Measurements from ENCODE around the gene TOR1A.

Gene TOR1A

DNA sequence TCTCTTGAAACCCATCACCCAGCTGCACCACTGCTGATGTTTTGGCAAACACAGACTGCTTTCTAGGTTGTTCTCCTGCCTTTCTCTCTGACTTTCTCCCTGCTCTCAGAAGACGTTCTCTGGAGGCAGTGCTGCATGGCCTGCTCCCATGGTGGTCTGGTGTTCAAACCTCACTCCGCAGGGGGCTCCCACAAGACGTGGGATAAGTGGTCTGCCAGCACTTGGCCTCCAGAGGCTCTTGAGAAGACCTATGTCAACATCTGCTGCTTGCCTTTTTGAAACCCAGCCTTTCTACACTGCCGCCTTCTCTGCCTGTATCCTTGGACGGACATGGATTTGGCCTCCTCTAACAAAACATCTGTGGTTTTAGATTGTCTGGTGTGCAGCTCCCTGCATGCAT lies 27.9 kb upstream of the TOR1A start:
- no peak for TF ChIP-seq CTCF (IDR thresholded peaks at IDR 0.05; ENCODE audit: insufficient read depth, low read depth, low read length, missing control alignments)
- no peak overlapping the region for H3K4me3 ChIP-seq (ENCODE audit: low read length)
- no peak for DNase-seq (ENCODE audit: low read depth)

GRCh38 chr9:129850821-129851550 lies 27.1 kb upstream of the TOR1A start:
- no peak for DNase-seq (ENCODE audit: low read depth)
- TF ChIP-seq CTCF (IDR thresholded peaks at IDR 0.05; ENCODE audit: insufficient read depth, low read depth, low read length, missing control alignments), result no peak
- H3K4me3 ChIP-seq (ENCODE audit: low read length), result no peak overlapping the region

DNA sequence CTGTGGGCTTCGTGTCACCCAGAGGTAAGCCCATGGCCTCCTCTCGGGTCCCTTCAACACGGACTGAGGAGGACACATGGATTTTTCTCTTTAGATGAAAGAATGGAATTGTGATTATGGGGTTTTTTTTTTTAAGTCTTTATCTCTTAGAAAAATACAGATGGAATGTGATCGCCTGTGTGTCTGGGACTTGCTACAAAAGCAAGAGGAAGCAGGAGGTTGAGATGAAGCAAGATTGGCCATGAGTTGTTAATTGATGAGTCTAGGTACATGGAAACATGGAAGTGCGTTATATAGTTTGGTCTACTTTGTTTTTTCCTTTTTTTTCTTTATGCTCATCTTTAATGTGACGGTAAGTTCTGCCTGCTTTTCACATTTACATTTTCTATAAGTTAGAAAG lies 26.0 kb upstream of the TOR1A start:
- TF ChIP-seq CTCF (IDR thresholded peaks at IDR 0.05; ENCODE audit: insufficient read depth, low read depth, low read length, missing control alignments), result no peak
- H3K4me3 ChIP-seq (ENCODE audit: low read length), result no peak overlapping the region
- no peak for DNase-seq (ENCODE audit: low read depth)

GRCh38 chr9:129848712-129849441 lies 24.9 kb upstream of the TOR1A start:
- no peak for TF ChIP-seq CTCF (IDR thresholded peaks at IDR 0.05; ENCODE audit: insufficient read depth, low read depth, low read length, missing control alignments)
- DNase-seq (ENCODE audit: low read depth), result no peak
- no peak overlapping the region for H3K4me3 ChIP-seq (ENCODE audit: low read length)

DNA sequence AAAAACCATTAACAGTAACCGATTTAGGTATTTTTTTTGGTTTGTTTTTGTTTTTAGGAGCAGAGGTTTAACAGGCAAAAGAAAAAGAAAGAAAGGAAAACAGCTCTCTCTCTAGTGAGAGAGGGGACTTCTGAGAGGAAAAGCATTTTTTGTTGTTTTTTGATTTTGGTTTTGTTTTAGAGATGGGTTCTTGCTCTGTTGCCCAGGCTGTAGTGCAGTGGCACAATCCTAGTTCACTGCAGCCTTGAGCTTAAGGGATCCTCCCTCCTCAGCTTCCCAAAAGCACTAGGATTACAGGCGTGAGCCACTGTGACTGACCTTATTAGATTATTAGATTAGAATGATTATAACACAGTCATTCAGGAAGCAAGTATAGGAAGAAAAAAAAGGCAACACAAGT lies 21.4 kb upstream of the TOR1A start:
- TF ChIP-seq CTCF (IDR thresholded peaks at IDR 0.05; ENCODE audit: insufficient read depth, low read depth, low read length, missing control alignments), result no peak
- DNase-seq (ENCODE audit: low read depth), result no peak
- no peak overlapping the region for H3K4me3 ChIP-seq (ENCODE audit: low read length)

GRCh38 chr9:129841071-129841470 lies 17.1 kb upstream of the TOR1A start:
- DNase-seq (ENCODE audit: low read depth), result no peak
- no peak for TF ChIP-seq CTCF (IDR thresholded peaks at IDR 0.05; ENCODE audit: insufficient read depth, low read depth, low read length, missing control alignments)
- no peak overlapping the region for H3K4me3 ChIP-seq (ENCODE audit: low read length)
